Neural progenitor cell (in vitro differentiated cells): ENCODE measurements around the gene EREG. TPM values are rescaled to one million over a fixed set of nuclear protein-coding genes. Genes with fewer than 3 reads are reported as not detected.

Experiments
- DNase-seq: peaks from one replicate; pipeline ENCODE4 v3.0.0-alpha.2; 2016; ENCODE audit warnings: low spot score
- H2AFZ ChIP-seq: fragments of 200-600 bp; sonication (generic); replicated peaks from 2 replicates; pipeline ENCODE4 v1.6.1; 2016; ENCODE audit warnings: antibody characterized with exemption
- H3F3A ChIP-seq: fragments of 200-600 bp; sonication (generic); 2 replicates; pipeline ENCODE4 v1.6.1; 2016; ENCODE audit warnings: antibody characterized with exemption, low read depth
- H3K27ac ChIP-seq: fragments of 200-600 bp; sonication (generic); 2 replicates; pipeline ENCODE4 v1.5.1; 2016; ENCODE audit warnings: mild to moderate bottlenecking
- H3K27me3 ChIP-seq: fragments of 200-600 bp; sonication (generic); 2 replicates; pipeline ENCODE4 v1.6.1; 2016; ENCODE audit warnings: mild to moderate bottlenecking, moderate library complexity
- H3K36me3 ChIP-seq: fragments of 200-600 bp; sonication (generic); 2 replicates; pipeline ENCODE4 v1.5.1; 2016
- H3K4me1 ChIP-seq: fragments of 200-600 bp; sonication (generic); 2 replicates; pipeline ENCODE4 v1.6.1; 2016; ENCODE audit warnings: mixed run types
- H3K4me2 ChIP-seq: fragments of 200-600 bp; sonication (generic); 2 replicates; pipeline ENCODE4 v1.6.1; 2016
- H3K4me3 ChIP-seq: fragments of 200-600 bp; sonication (generic); 2 replicates; pipeline ENCODE4 v1.5.1; 2016
- H3K79me2 ChIP-seq: fragments of 200-600 bp; sonication (generic); 2 replicates; pipeline ENCODE4 v1.6.1; 2016; ENCODE audit warnings: low read depth
- H3K9ac ChIP-seq: fragments of 200-600 bp; sonication (generic); 2 replicates; pipeline ENCODE4 v1.6.1; 2016
- H3K9me3 ChIP-seq: fragments of 200-600 bp; sonication (generic); 2 replicates; pipeline ENCODE4 v1.5.1; 2016; ENCODE audit warnings: low read depth
- H4K20me1 ChIP-seq: fragments of 200-600 bp; sonication (generic); 2 replicates; pipeline ENCODE4 v1.6.1; 2016; ENCODE audit warnings: low read depth
- H3K27ac Mint-ChIP-seq: 3 replicates; pipeline ENCODE4 v1.8.0; 2021; ENCODE audit warnings: mixed read lengths
- H3K27me3 Mint-ChIP-seq: 2 replicates; pipeline ENCODE4 v1.8.0; 2022; ENCODE audit warnings: low read depth, mild to moderate bottlenecking, inconsistent platforms, moderate library complexity, mixed read lengths; ENCODE audit not compliant: insufficient read depth
- H3K36me3 Mint-ChIP-seq: 3 replicates; pipeline ENCODE4 v1.8.0; 2021; ENCODE audit warnings: mixed read lengths
- H3K4me1 Mint-ChIP-seq: 3 replicates; pipeline ENCODE4 v1.8.0; 2021; ENCODE audit warnings: mixed read lengths
- H3K4me3 Mint-ChIP-seq: 3 replicates; pipeline ENCODE4 v1.8.0; 2021; ENCODE audit warnings: mild to moderate bottlenecking, moderate library complexity, mixed read lengths
- H3K9me3 Mint-ChIP-seq: 3 replicates; pipeline ENCODE4 v1.8.0; 2020; ENCODE audit warnings: mixed read lengths
- CTCF ChIP-seq: fragments of 200-600 bp; sonication (generic); IDR thresholded peaks from 2 replicates; pipeline ENCODE4 v1.5.1; 2017; ENCODE audit warnings: antibody characterized with exemption, mild to moderate bottlenecking
- EZH2 ChIP-seq: fragments of 200-600 bp; sonication (generic); IDR thresholded peaks from 2 replicates; pipeline ENCODE4 v1.6.1; 2017; ENCODE audit warnings: antibody characterized with exemption, mild to moderate bottlenecking, moderate library complexity
- EZH2phosphoT487 ChIP-seq: fragments of 200-600 bp; sonication (generic); IDR thresholded peaks from 2 replicates; pipeline ENCODE4 v1.6.1; 2017; ENCODE audit warnings: antibody characterized with exemption
- total RNA-seq: library from RNA; depleted of rRNA; stranded (reverse); fragments of >200 nt; gene quantifications from 2 replicates; pipeline ENCODE4 v1.2.3, GENCODE V29; 2015; ENCODE audit warnings: low replicate concordance

EREG gene
- total RNA-seq: not detected in 2 replicates

- peak within 1 kb of the TSS; percentile 50 for H3K4me3 ChIP-seq
Observed at GRCh38 chr4:74364652-74365491, at the start of gene EREG. Gene EREG (plus strand): TSS chr4:74365145. CDS start chr4:74365309, 164 bp downstream.

GRCh38 chr4:74315376-74315775, 49.6 kb upstream of the EREG start:
- Mint-ChIP-seq H3K4me1 (peaks cover 1% of the 10 kb centered on the region), H3K9me3 (no peaks in the 10 kb centered on the region), H3K27me3 (no peaks in the 10 kb centered on the region), H3K27ac (no peak overlapping the region), H3K36me3 (no peaks in the 10 kb centered on the region), H3K4me3 (no peak overlapping the region)
- H2AFZ ChIP-seq: no peak overlapping the region
- no peaks in the 10 kb centered on the region for H3K9me3 ChIP-seq
- no peaks in the 10 kb centered on the region for H3K36me3 ChIP-seq
- no peak for DNase-seq
- H3K27ac ChIP-seq: no peak overlapping the region
- H3K4me3 ChIP-seq: no peak overlapping the region
- TF ChIP-seq EZH2phosphoT487 (no peak), EZH2 (no peak), CTCF (no peak)
- no peak overlapping the region for H3K4me2 ChIP-seq
- H3K27me3 ChIP-seq: no peaks in the 10 kb centered on the region
- H3K79me2 ChIP-seq: no peaks in the 10 kb centered on the region
- no peaks in the 10 kb centered on the region for H3F3A ChIP-seq
- H4K20me1 ChIP-seq: no peaks in the 10 kb centered on the region
- H3K9ac ChIP-seq: no peak overlapping the region
- H3K4me1 ChIP-seq: peaks cover 2% of the 10 kb centered on the region

More at GRCh38 chr4:74364652-74365491, at the start of gene EREG:
- Histone ChIP-seq H3K79me2 (no peaks in the 10 kb centered on the region), H3K27me3 (peaks cover 41% of the 10 kb centered on the region), H2AFZ (peak within 1 kb of the TSS; percentile 14), H3K27ac (no peak within 1 kb of the TSS), H3K36me3 (no peaks in the 10 kb centered on the region), H3K4me1 (peaks cover 10% of the 10 kb centered on the region), H3K9me3 (no peaks in the 10 kb centered on the region), H3F3A (peaks cover 9% of the 10 kb centered on the region), H3K4me2 (peak within 1 kb of the TSS; percentile 93), H4K20me1 (no peaks in the 10 kb centered on the region), H3K9ac (no peak within 1 kb of the TSS)
- DNase-seq: peak; percentile 70
- H3K27me3 Mint-ChIP-seq: peaks cover 24% of the 10 kb centered on the region
- peak within 1 kb of the TSS; percentile 85 for H3K4me3 Mint-ChIP-seq
- peaks cover 19% of the 10 kb centered on the region for H3K4me1 Mint-ChIP-seq
- H3K36me3 Mint-ChIP-seq: no peaks in the 10 kb centered on the region
- H3K9me3 Mint-ChIP-seq: no peaks in the 10 kb centered on the region
- TF ChIP-seq EZH2phosphoT487 (no peak), EZH2 (peak; percentile 61)
- H3K27ac Mint-ChIP-seq: no peak within 1 kb of the TSS

GRCh38 chr4:74316397-74316796, 48.5 kb upstream of the EREG start:
- Histone ChIP-seq H3K4me3 (no peak overlapping the region), H3K79me2 (no peaks in the 10 kb centered on the region), H3K4me2 (no peak overlapping the region), H4K20me1 (no peaks in the 10 kb centered on the region), H2AFZ (no peak overlapping the region), H3F3A (no peaks in the 10 kb centered on the region), H3K9me3 (no peaks in the 10 kb centered on the region), H3K27ac (no peak overlapping the region), H3K36me3 (no peaks in the 10 kb centered on the region), H3K27me3 (no peaks in the 10 kb centered on the region), H3K4me1 (peaks cover 7% of the 10 kb centered on the region), H3K9ac (no peak overlapping the region)
- Mint-ChIP-seq H3K27me3 (no peaks in the 10 kb centered on the region), H3K9me3 (no peaks in the 10 kb centered on the region), H3K4me3 (no peak overlapping the region), H3K27ac (no peak overlapping the region), H3K4me1 (peaks cover 10% of the 10 kb centered on the region), H3K36me3 (no peaks in the 10 kb centered on the region)
- no peak for TF ChIP-seq EZH2
- TF ChIP-seq EZH2phosphoT487: no peak
- no peak for TF ChIP-seq CTCF
- DNase-seq: no peak
